GM19438 (cell line): ENCODE data around the gene HCN1.
"Not testable (repeated sequence)": the region's sequence is repeated elsewhere in the genome, so short reads cannot be mapped to it uniquely, and the experiment has no call there.

Experiments
- ATAC-seq: cut with Tn5 transposase; IDR thresholded peaks from one replicate; pipeline ENCODE4 v1.9.1; 2021; ENCODE audit warnings: low read depth; ENCODE audit not compliant: unreplicated experiment

The HCN1 gene

GRCh38 chr5:45334939-45335338, 361.2 kb downstream of the HCN1 start:
- no peak for ATAC-seq

GRCh38 chr5:45312627-45313026, 383.6 kb downstream of the HCN1 start:
- ATAC-seq = not testable (repeated sequence)

- ATAC-seq = no peak
These were observed 400.9 kb downstream of the HCN1 start for GRCh38 chr5:45295231-45295630.

- ATAC-seq = no peak
These were observed 407.4 kb downstream of the HCN1 start for GRCh38 chr5:45288746-45289145.

- no peak for ATAC-seq
These were observed 411.7 kb downstream of the HCN1 start for GRCh38 chr5:45284436-45284835.

- no peak for ATAC-seq
These were observed 415.1 kb downstream of the HCN1 start for GRCh38 chr5:45281081-45281480.

GRCh38 chr5:45279109-45279508, 417.1 kb downstream of the HCN1 start:
- ATAC-seq = no peak

- ATAC-seq = no peak
These were observed 418.3 kb downstream of the HCN1 start for GRCh38 chr5:45277860-45278259.

GRCh38 chr5:45274241-45274640, 421.9 kb downstream of the HCN1 start:
- no peak for ATAC-seq

- no peak for ATAC-seq
These were observed 424.6 kb downstream of the HCN1 start for GRCh38 chr5:45271626-45272025.

GRCh38 chr5:45264447-45264846, 431.7 kb downstream of the HCN1 start:
- no peak for ATAC-seq

- no peak for ATAC-seq
These were observed 434.1 kb downstream of the HCN1 start for GRCh38 chr5:45262061-45262590.

GRCh38 chr5:45261125-45261524, 435.1 kb downstream of the HCN1 start:
- no peak for ATAC-seq

GRCh38 chr5:45260292-45260691, 435.9 kb downstream of the HCN1 start:
- no peak for ATAC-seq

- ATAC-seq = no peak
These were observed 443.2 kb downstream of the HCN1 start for GRCh38 chr5:45252978-45253377.

GRCh38 chr5:45252541-45252940, 443.6 kb downstream of the HCN1 start:
- no peak for ATAC-seq

GRCh38 chr5:45225571-45226031, 470.6 kb downstream of the HCN1 start:
- ATAC-seq = no peak

- ATAC-seq = no peak
These were observed 490.7 kb downstream of the HCN1 start for GRCh38 chr5:45205403-45205961.
